ENCODE results near the gene BEND5.

BEND5 gene

GRCh38 chr1:48678710-48679505 is 97.8 kb downstream of the BEND5 start:
- no peak for DNase-seq
